ENCODE data around the gene CNTFR. TPM values are rescaled to one million over a fixed set of nuclear protein-coding genes. Genes with fewer than 3 reads are reported as not detected.
"Not testable (repeated sequence)": the region's sequence is repeated elsewhere in the genome, so short reads cannot be mapped to it uniquely, and the experiment has no call there.

The CNTFR gene
- total RNA-seq, 4 donors from 2014 or later: 19.7 to 146 (median 118) TPM

DNA sequence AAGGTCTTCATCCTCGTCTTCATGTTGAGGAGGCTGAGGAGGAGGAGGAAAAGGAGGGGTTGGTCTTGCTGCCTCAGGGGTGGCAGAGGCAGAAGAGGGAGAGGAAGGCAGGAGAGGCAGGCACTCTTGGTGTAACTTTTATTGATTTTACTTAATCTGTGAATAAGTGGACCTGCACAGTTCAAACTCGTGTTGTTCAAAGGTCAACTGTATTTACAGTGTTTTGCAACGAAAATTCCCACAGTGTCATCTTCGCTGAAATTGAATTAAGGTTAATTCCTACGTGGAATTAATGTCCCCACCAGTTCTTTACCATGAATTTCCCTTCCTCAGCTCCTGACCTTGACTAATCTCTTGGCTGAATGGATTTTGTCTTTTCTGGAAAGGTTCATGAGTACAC is 45.5 kb downstream of the CNTFR start:
- Histone ChIP-seq H3K9me3 (no peaks in the 10 kb centered on the region), H3K36me3 (no peaks in the 10 kb centered on the region), H3K27me3 (no peaks in the 10 kb centered on the region), H3K27ac (no peak overlapping the region), H3K4me1 (peaks cover 0 to 6% of the 10 kb centered on the region in 2 donors), H3K4me3 (no peak overlapping the region)
- ATAC-seq (no peak), DNase-seq (no peak)
- no peak for TF ChIP-seq POLR2A (IDR thresholded peaks at IDR 0.05)
- TF ChIP-seq, protein P1, sequence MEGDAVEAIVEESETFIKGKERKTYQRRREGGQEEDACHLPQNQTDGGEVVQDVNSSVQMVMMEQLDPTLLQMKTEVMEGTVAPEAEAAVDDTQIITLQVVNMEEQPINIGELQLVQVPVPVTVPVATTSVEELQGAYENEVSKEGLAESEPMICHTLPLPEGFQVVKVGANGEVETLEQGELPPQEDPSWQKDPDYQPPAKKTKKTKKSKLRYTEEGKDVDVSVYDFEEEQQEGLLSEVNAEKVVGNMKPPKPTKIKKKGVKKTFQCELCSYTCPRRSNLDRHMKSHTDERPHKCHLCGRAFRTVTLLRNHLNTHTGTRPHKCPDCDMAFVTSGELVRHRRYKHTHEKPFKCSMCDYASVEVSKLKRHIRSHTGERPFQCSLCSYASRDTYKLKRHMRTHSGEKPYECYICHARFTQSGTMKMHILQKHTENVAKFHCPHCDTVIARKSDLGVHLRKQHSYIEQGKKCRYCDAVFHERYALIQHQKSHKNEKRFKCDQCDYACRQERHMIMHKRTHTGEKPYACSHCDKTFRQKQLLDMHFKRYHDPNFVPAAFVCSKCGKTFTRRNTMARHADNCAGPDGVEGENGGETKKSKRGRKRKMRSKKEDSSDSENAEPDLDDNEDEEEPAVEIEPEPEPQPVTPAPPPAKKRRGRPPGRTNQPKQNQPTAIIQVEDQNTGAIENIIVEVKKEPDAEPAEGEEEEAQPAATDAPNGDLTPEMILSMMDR (IDR thresholded peaks at IDR 0.05 in 4 of 5, conservative IDR thresholded peaks at IDR 0.05 in 1 of 5): no peak
- in situ Hi-C loops (cut with MboI; ENCODE audit: low sequenced_read_pairs in 4 of 4) (no loop called here), intact Hi-C loops (cut with DNase I; ENCODE audit: low total_unique reads) (no loop called here)

DNA sequence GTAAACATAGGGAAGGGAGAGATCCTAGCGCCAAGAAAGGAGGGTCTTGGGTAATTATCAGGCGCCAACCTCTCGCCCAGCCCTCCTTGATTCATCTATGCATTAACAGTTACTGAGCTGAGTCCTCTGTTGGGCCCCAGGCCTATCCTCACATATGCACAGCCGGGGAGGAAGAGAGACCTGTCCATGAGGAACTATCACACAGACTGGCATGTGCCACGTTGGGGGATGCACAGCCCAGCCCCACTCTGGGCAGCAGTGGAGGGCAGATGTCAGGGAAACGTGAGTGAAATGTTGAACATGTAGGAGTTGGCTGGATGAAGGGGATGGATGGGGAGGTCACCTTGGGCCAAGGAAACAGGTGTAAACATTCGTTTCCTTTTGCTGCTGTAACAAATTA is 48.0 kb downstream of the CNTFR start:
- no peaks in the 10 kb centered on the region for H3K4me1 ChIP-seq
- H3K27me3 ChIP-seq: no peaks in the 10 kb centered on the region
- ATAC-seq (no peak), DNase-seq (no peak)
- no peaks in the 10 kb centered on the region for H3K9me3 ChIP-seq
- no peaks in the 10 kb centered on the region for H3K36me3 ChIP-seq
- no peak overlapping the region for H3K27ac ChIP-seq
- TF ChIP-seq, protein P1 (IDR thresholded peaks at IDR 0.05 in 4 of 5, conservative IDR thresholded peaks at IDR 0.05 in 1 of 5): no peak
- TF ChIP-seq POLR2A (IDR thresholded peaks at IDR 0.05): no peak
- no peak overlapping the region for H3K4me3 ChIP-seq
- intact Hi-C loops (cut with DNase I; ENCODE audit: low total_unique reads): no loop called here
- in situ Hi-C loops (cut with MboI; ENCODE audit: low sequenced_read_pairs in 4 of 4): no loop called here

DNA sequence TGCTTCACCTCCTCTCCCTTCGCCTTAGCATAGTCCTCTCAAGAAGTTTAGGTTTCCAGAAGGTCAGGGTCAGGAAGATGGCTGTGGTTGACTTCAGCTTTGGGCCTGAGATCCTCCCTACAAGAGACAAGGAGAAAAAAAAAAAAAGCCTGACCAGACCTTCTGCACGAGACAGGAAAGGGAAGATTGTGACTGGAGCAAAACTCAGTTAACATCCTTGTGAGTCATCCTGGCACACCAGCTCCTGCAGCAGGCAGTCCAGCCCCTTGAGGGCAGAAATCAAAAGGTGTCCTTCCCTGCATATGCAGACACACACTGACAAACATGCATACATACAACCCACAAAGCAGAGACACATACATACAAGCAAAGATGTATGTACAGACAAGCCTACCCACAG is 48.7 kb downstream of the CNTFR start:
- ATAC-seq: no peak
- Histone ChIP-seq H3K27me3 (no peaks in the 10 kb centered on the region), H3K4me3 (no peak overlapping the region), H3K27ac (no peak overlapping the region), H3K4me1 (no peaks in the 10 kb centered on the region), H3K36me3 (no peaks in the 10 kb centered on the region), H3K9me3 (no peaks in the 10 kb centered on the region)
- no peak for TF ChIP-seq POLR2A (IDR thresholded peaks at IDR 0.05)
- TF ChIP-seq, protein P1 (IDR thresholded peaks at IDR 0.05 in 4 of 5, conservative IDR thresholded peaks at IDR 0.05 in 1 of 5): no peak
- in situ Hi-C loops (cut with MboI; ENCODE audit: low sequenced_read_pairs in 4 of 4) (no loop called here), intact Hi-C loops (cut with DNase I; ENCODE audit: low total_unique reads) (no loop called here)
- DNase-seq: no peak

DNA sequence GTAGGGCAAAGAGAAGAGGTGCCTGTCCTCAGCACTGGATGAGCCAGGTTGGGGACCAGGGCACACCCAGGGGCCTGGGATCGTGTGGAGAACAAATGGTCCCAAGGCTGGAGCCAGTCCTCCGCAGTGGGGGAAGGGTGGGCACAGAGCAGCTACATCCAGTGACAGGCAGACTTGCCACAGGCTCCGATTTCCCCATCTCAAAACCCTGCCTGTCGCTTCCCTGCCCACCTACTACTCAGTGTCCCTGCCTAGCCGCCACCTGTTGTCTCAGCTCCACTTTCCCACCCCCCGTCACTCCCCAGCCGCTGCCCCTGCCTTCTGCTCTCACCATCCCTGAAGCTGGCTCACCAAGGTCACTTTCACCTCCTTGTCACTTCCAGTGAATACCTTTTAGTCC is 52.8 kb downstream of the CNTFR start:
- ATAC-seq: no peak
- H3K27me3 ChIP-seq: no peaks in the 10 kb centered on the region

DNA sequence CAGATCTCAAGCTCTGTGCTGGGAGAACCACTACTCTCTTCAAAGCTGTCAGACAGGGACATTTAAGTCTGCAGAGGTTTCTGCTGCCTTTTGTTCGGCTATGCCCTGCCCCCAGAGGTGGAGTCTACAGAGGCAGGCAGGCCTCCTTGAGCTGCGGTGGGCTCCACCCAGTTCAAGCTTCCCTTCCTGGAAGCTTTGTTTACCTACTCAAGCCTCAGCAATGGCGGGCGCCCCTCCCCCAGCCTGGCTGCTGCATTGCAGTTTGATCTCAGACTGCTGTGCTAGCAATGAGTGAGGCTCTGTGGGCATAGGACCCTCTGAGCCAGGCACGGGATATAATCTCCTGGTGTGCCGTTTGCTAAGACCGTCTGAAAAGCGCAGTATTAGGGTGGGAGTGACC is 57.5 kb downstream of the CNTFR start:
- H3K9me3 ChIP-seq; ATAC-seq; H3K4me3 ChIP-seq; in situ Hi-C loops (cut with MboI; ENCODE audit: low sequenced_read_pairs in 4 of 4); H3K4me1 ChIP-seq; DNase-seq; H3K36me3 ChIP-seq; H3K27me3 ChIP-seq; intact Hi-C loops (cut with DNase I; ENCODE audit: low total_unique reads); H3K27ac ChIP-seq: not testable (repeated sequence)

More for the DNA sequence above, 52.8 kb downstream of the CNTFR start:
- in situ Hi-C loops (cut with MboI; ENCODE audit: low sequenced_read_pairs in 4 of 4) (no loop called here), intact Hi-C loops (cut with DNase I; ENCODE audit: low total_unique reads) (no loop called here)
- TF ChIP-seq, protein P1 (IDR thresholded peaks at IDR 0.05 in 4 of 5, conservative IDR thresholded peaks at IDR 0.05 in 1 of 5): no peak
- no peak for TF ChIP-seq POLR2A (IDR thresholded peaks at IDR 0.05)
- Histone ChIP-seq H3K4me1 (no peaks in the 10 kb centered on the region), H3K9me3 (no peaks in the 10 kb centered on the region), H3K4me3 (no peak overlapping the region), H3K27ac (no peak overlapping the region), H3K36me3 (no peaks in the 10 kb centered on the region)
- DNase-seq: no peak
